ENCODE data around the gene SLC35F1.

The SLC35F1 gene

DNA sequence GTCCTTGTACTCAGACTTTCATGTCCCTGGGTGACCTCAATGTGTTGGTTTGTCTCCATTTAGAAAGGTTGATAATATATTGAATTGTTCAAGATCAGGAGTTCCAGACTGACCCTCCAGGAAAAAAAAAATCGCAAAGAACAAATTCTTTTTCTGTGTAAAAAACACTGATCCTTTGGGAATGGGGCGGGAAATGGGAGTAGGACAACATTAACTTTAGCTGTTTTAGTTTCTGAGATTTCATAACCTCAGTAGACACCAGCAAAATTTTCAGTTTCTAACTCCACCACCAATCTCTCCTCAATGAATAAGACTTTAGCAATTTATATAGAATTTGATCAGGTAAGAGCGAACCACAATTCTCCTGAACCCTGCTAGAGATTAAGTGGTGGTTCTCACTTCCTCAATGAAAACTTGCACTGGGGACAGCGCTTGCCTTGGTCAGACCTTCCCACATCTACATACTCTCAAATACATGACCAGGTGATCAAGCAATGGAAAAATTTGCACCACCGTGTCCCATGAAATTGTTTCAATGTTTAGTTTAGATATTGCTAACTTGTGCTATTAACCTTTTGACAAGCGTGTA, 409.8 kb downstream of the SLC35F1 start:
- no peak for DNase-seq (ENCODE audit: low read depth)

DNA sequence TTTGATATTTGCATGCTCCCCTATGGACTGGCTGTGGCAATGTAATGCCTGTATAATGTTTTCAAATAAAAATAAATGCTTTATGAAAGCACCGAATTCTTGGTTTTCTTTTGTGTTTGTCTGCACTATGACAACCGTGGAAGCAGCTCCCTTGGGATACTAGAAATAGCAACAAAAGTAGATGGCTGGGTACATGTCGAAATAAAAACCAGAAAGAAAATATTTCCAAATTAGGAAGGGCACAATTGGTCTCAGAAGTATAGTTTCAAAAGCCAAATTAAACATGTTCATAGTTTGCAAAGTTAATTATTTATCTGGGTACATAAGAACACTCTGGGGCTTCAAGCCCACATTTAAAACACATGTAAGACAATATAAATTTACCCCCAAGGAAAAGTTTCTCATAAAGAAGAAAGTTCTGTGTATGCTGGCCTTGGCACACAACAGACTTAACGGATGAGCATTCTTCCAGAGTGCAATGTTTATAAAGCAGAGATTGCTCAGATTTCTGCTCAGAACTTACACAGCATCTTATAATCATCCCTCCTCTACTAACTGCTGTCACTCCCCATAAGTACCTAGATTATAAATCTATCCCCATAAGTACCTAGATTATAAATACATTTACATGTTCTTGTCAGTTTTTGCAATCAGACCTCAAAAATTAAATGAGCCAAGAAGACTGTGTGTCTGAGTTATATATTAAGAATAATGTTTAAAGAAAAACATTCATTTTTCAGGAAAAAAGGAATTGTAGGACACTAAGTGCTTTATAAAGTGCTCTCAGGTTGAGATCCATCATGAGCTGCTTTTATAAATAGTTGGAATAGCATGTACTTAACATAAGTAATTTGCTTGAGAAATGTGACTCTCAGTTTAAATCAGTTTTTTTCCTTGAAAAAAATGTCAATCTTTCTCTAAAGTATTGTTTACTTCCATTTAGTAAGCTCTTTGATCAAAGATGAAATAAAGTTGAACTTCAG, 410.8 kb downstream of the SLC35F1 start:
- DNase-seq (ENCODE audit: low read depth) = peak; percentile 31

DNA sequence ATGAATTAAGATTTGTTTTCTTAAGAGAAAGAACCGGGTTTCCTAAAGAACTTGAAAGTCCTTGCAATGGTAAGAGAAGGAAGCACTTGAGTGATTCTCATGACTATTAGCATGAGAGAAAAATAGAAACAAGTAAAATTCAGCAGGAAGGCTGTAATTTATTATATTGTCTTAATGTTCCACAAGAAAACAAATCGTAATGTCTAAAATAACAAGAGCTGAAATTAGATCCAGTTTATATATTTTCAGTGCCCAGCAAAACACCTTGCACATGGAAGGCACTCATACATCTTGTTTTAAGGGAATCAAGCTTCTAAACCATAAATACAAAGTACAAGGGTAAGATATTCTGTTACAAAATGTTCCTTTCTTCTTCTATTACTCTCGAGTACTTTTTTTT, 411.6 kb downstream of the SLC35F1 start:
- no peak for DNase-seq (ENCODE audit: low read depth)

GRCh38 chr6:118319416-118319815, 412.4 kb downstream of the SLC35F1 start:
- DNase-seq (ENCODE audit: low read depth) = no peak

DNA sequence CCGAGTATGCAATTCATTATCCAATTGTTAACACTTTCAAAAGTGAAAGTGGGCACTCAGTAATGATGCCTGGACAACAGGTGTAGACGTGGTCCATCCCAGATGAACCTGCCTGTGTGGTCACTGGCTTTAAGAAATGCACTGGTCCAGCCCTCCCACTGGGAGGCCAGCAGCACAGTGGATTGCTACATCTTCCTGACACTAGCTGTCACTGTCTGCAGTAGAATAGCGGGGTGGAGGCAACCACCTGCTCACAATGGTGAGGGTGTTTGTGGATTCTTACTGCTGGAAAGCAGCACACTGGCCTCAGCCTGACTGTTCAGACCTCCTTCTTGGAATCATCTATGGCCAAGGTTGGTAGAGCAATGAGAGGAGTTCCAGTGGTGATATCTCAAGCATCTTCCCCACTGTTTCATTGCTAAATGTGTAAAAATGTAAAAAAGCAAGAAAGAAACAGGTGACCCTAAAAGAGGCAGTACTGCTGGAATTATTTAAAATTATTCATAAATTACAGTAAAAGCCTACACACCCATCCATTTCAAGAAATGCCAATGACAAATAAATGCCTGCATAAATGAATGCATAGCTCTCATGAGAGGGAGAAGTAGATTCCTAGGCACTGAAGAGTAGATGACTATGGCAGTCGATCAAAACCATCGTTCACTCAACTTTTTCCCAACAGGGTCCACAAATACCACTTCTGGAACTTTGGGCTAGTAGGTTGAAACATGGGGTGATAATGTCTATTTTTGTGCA, 413.0 kb downstream of the SLC35F1 start:
- no peak for DNase-seq (ENCODE audit: low read depth)

DNA sequence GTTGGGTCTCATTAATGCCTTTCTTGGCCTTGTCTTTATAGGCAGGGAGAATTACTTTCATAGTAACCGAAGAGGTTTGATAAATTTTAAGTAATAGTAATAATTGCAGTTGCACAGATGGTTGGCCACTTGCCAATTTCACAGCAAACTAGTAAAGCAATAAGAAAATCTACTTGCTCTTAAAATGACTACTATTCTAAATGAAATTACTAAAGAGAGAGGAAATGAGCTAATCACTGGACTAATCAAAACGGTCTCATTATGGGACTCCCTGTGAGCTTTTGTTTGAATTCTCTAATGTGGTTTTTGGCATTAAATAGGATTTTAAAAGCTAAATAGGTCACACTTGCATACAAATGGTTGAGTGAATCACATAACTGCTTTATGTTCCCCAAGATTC, 413.6 kb downstream of the SLC35F1 start:
- no peak for DNase-seq (ENCODE audit: low read depth)

DNA sequence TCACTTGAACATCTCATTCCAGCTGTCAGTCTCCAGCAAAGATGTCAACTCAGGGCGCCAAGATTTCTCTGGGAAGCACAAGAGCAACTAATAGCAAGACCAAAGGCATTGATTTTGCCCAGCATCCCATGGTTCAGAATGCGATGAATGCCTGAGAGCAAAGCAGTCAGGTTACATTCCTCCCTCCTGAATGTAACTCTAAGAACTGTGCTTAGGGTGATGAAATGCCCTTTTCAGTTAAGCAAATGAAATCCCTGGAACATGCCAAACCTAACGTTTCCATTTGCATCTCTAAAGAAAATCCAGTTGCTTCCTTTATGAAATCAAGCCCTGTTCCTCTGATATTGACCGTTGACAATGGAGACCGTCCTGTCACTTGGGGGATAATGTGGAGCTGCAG, 417.1 kb downstream of the SLC35F1 start:
- DNase-seq (ENCODE audit: low read depth) = no peak

- no peak for DNase-seq (ENCODE audit: low read depth)
Observed at GRCh38 chr6:118325220-118325860, 418.3 kb downstream of the SLC35F1 start.

DNA sequence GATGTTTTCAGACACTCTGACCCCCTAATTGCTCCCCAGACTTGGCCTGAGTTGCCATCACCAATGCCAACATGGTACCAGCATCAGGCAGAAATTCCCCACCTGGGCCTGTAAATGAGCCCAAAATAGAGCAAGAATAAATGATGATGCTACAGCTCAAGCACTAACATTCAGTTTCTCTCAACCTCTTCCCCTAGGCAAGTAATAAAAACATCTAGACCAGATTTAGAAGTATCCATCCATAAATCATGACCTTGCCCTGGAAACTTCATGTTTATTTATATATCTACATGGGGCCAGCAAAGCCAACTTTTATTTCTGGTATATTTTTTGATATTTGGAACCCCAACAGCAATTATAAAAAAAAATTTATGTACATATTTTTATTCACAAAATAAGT, 419.6 kb downstream of the SLC35F1 start:
- DNase-seq (ENCODE audit: low read depth) = no peak

DNA sequence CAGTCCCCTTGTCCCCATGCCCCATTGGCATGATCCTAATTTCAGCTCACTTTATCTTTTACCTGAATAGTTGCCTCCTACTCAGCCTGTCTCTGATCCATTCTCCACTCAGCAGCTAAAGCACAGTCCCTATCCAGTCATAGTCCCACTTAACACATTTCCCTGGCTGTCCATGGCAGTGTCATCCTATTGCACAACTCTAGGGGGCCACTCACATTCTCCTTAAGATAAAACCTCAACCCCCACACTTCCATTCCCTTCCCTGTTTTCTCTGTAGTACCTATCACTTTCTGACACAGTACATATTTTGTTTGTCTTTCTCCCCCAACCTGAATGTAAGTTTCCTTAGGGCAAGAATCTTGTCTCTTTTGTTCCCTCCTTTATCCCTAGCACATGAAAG, 420.2 kb downstream of the SLC35F1 start:
- DNase-seq (ENCODE audit: low read depth) = no peak

DNA sequence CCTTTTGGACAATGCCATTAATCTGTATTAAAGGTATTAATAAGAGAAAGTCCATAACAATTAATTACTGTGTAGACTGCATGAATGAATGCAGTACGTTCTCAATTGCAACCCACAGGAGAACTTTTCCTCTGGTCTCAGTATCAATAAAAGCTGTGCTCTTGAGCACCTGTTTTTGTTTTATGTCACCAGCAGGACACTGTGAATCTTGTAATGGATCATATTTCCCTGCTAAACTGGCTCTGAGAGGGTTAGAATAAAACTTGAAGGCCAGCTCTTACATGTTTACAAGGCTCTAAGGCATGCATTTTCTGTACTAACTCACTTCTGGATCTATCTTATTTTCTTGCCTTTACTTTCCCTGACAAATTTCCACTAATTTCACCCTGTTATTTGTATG, 426.7 kb downstream of the SLC35F1 start:
- DNase-seq (ENCODE audit: low read depth) = no peak

- DNase-seq (ENCODE audit: low read depth) = no peak
Observed at GRCh38 chr6:118334634-118335033, 427.6 kb downstream of the SLC35F1 start.

- no peak for DNase-seq (ENCODE audit: low read depth)
Observed at GRCh38 chr6:118335325-118335816, 428.3 kb downstream of the SLC35F1 start.

DNA sequence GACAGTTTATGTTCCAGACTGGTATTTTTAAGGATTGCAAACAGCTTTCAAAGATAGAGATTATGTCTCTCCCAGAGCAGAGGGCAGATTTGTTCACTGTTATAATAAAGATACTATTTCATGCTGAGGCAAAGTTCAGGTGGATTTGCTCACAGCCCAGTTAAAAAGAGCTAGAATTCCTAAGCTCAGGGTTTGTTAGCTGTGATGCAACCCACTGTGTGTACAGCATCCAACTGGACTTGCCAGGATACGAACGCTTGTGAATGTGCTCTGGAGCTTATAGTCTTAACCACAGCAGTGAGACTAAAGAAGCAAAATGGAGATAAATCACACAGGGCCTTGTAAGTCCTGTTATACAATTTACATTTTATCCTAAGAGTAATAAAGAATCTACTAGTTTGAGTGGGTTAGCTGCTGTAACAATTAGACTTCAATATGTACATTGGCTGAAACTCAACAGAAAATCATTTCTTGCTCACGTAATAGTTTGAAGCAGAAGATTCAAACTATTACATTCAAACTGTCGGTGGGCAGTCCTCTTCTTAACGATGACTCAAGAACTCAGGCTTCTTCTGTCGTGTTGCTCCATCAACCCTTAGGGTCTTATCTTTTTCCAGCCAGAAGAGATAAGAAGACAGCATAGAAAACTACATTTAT, 437.1 kb downstream of the SLC35F1 start:
- no peak for DNase-seq (ENCODE audit: low read depth)

- DNase-seq (ENCODE audit: low read depth) = peak; percentile 20
Observed at GRCh38 chr6:118350881-118351430, 443.9 kb downstream of the SLC35F1 start.

DNA sequence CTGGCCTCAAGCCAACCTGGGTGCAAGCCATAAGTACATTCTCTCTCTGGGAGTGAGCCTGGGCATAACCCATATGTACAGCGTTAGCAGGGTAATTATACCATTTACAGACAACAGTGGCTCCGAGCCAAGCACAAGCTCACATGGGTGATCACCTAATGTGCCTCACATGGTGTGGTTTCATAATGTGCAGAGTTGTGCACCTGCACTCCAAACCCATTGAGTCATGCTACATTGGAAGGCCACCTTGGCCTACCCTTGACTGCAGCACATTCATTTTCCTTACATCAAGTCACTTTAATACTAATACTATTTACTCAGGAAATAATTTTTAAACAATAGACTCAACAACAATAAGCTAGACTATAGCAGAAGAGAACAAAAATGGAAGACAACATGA, 446.5 kb downstream of the SLC35F1 start:
- no peak for DNase-seq (ENCODE audit: low read depth)

- DNase-seq (ENCODE audit: low read depth) = no peak
Observed at GRCh38 chr6:118354641-118355040, 447.6 kb downstream of the SLC35F1 start.

DNA sequence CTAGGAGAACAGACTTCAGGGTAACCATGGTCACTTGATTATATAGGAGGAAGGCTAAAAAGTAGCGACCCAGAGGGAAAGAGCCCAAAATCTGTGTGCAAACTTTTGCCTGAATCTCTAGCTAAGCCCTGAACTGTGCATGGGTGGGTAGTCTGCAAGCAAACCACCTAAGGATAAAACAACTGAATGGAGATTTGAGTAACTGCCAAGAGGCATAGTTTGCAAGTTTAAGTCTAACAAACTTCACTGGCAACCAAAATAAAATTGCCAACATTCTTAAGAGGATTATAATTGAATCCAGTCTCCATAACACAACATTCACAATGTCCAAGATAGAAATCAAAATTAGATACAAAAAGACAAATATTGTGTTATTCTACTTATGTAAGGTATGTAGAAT, 449.0 kb downstream of the SLC35F1 start:
- DNase-seq (ENCODE audit: low read depth) = peak; percentile 18

DNA sequence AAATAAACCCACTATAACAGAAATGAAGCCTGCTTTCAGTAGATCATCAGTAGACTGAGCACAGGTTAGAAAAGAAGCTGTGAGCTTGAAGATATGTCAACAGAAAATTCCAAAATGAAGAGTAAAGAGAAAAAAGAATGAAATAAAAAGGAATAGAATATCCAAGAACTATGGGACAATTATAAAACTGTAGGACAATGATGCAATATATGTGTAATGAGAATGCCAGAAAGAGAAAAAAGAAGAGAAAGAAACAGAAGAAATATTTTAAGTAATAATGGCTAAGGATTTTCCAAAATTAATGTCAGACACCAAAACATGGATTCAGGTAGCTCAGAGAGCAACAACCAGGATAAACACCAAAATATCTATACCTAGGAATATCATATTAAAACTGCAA, 449.6 kb downstream of the SLC35F1 start:
- no peak for DNase-seq (ENCODE audit: low read depth)

All from GM04503 (cell line).